Nephron progenitor cell (in vitro differentiated cells): Measurements from ENCODE around the gene OR13J1.
A peak's percentile ranks its signal among the peaks of the same experiment; 100 is the strongest.

Source experiments
- DNase-seq: peaks from one replicate; pipeline ENCODE4 v3.0.0; 2021
- H3K27ac Mint-ChIP-seq: 2 replicates; pipeline ENCODE4 v1.8.0; 2021; ENCODE audit warnings: mild to moderate bottlenecking, moderate library complexity, mixed read lengths
- H3K27me3 Mint-ChIP-seq: 2 replicates; pipeline ENCODE4 v1.8.0; 2021; ENCODE audit warnings: mild to moderate bottlenecking, low read depth, mixed read lengths; ENCODE audit not compliant: poor library complexity
- H3K36me3 Mint-ChIP-seq: 2 replicates; pipeline ENCODE4 v1.8.0; 2021; ENCODE audit warnings: low read depth, mixed read lengths
- H3K4me1 Mint-ChIP-seq: 2 replicates; pipeline ENCODE4 v1.8.0; 2021; ENCODE audit warnings: mixed read lengths
- H3K4me3 Mint-ChIP-seq: 2 replicates; pipeline ENCODE4 v1.8.0; 2021; ENCODE audit warnings: mild to moderate bottlenecking, moderate library complexity, mixed read lengths
- H3K9me3 Mint-ChIP-seq: 2 replicates; pipeline ENCODE4 v1.8.0; 2021; ENCODE audit warnings: mild to moderate bottlenecking, moderate library complexity, mixed read lengths
- CTCF ChIP-seq: fragments of 200-600 bp; sonication (generic); IDR thresholded peaks from 2 replicates; pipeline ENCODE4 v1.5.0; 2021; ENCODE audit warnings: antibody characterized with exemption

The OR13J1 gene

GRCh38 chr9:35841645-35841900, 28.6 kb downstream of the OR13J1 start:
- TF ChIP-seq CTCF, result no peak
- Mint-ChIP-seq H3K27me3 (peaks cover 36% of the 10 kb centered on the region), H3K4me1 (peaks cover 7% of the 10 kb centered on the region), H3K4me3 (no peak overlapping the region), H3K9me3 (no peaks in the 10 kb centered on the region), H3K36me3 (peaks cover 32% of the 10 kb centered on the region), H3K27ac (no peak overlapping the region)
- no peak for DNase-seq

GRCh38 chr9:35840881-35841644, 29.1 kb downstream of the OR13J1 start:
- DNase-seq, result no peak
- peaks cover 31% of the 10 kb centered on the region for H3K27me3 Mint-ChIP-seq
- H3K4me3 Mint-ChIP-seq, result no peak overlapping the region
- peaks cover 7% of the 10 kb centered on the region for H3K4me1 Mint-ChIP-seq
- H3K36me3 Mint-ChIP-seq, result peaks cover 32% of the 10 kb centered on the region
- H3K27ac Mint-ChIP-seq, result no peak overlapping the region
- no peak for TF ChIP-seq CTCF
- no peaks in the 10 kb centered on the region for H3K9me3 Mint-ChIP-seq

GRCh38 chr9:35839926-35840325, 30.3 kb downstream of the OR13J1 start:
- Mint-ChIP-seq H3K27ac (no peak overlapping the region), H3K9me3 (no peaks in the 10 kb centered on the region), H3K4me3 (no peak overlapping the region), H3K4me1 (peaks cover 11% of the 10 kb centered on the region), H3K36me3 (peaks cover 34% of the 10 kb centered on the region), H3K27me3 (peaks cover 20% of the 10 kb centered on the region)
- DNase-seq, result no peak
- no peak for TF ChIP-seq CTCF

GRCh38 chr9:35836595-35836994, 33.6 kb downstream of the OR13J1 start:
- Mint-ChIP-seq H3K27ac (no peak overlapping the region), H3K4me3 (no peak overlapping the region), H3K9me3 (no peaks in the 10 kb centered on the region), H3K4me1 (peaks cover 45% of the 10 kb centered on the region), H3K36me3 (peaks cover 16% of the 10 kb centered on the region), H3K27me3 (peaks cover 19% of the 10 kb centered on the region)
- TF ChIP-seq CTCF, result no peak
- no peak for DNase-seq

- no peak for TF ChIP-seq CTCF
- H3K9me3 Mint-ChIP-seq, result no peaks in the 10 kb centered on the region
- DNase-seq, result no peak
- peaks cover 53% of the 10 kb centered on the region for H3K4me1 Mint-ChIP-seq
- H3K27me3 Mint-ChIP-seq, result peaks cover 21% of the 10 kb centered on the region
- no peak overlapping the region for H3K4me3 Mint-ChIP-seq
- peak overlapping the region; percentile 12 for H3K27ac Mint-ChIP-seq
- H3K36me3 Mint-ChIP-seq, result peaks cover 16% of the 10 kb centered on the region
These were observed 34.4 kb downstream of the OR13J1 start for GRCh38 chr9:35835766-35836165.

GRCh38 chr9:35835216-35835632, 35.0 kb downstream of the OR13J1 start:
- Mint-ChIP-seq H3K4me3 (no peak overlapping the region), H3K36me3 (peaks cover 16% of the 10 kb centered on the region), H3K27me3 (peaks cover 22% of the 10 kb centered on the region), H3K4me1 (peaks cover 58% of the 10 kb centered on the region), H3K9me3 (no peaks in the 10 kb centered on the region), H3K27ac (no peak overlapping the region)
- no peak for TF ChIP-seq CTCF
- DNase-seq, result no peak
